Astrocyte of the hippocampus (primary cell): ENCODE data around the gene RABGGTA.
"Not testable (repeated sequence)": the region's sequence is repeated elsewhere in the genome, so short reads cannot be mapped to it uniquely, and the experiment has no call there.

Source experiments
- DNase-seq: peaks from one replicate; pipeline ENCODE4 v3.0.0; 2011; ENCODE audit warnings: low read depth, low spot score

RABGGTA gene

DNA sequence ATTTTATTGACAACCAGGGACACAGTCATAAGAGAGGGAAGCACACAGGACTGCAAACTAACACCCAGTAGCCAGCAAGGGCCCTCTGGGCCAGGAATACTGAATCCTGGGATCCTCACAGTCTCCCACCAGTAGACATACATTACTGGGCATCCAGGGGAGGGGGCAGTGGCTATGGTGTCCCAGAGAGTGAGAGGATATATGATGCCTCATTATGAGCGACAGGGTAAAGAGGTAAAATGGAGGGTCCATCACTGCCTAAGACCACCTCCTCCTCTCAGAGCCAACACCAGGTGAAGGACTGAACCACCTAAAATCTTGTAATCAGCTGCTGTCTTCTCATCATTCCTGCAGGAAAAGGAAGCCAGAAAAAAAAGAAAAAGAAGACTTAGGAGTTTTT is 54.5 kb downstream of the RABGGTA start:
- DNase-seq: not testable (repeated sequence)

DNA sequence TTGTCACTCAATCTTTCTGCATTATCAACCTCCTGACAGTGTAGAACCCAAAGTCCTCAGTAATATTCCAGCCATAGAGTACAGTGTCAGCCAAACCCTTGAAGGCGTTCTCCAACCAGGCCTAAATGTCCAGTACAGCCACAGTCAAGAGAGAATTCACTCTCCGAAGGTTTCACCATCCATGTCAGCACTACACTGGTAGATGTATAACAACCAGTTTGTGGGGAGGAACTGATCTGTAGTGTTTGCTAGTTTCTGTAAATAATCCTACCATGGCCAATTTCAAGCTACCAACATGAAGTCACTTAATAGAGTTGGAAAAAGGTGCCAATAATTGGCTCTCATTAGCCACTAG is 55.1 kb downstream of the RABGGTA start:
- no peak for DNase-seq
